ENCODE measurements around the gene JUP.

GRCh38 chr17:41806685-41807445, 20.4 kb upstream of the JUP start:
- TF ChIP-seq ZFP30 (CRISPR knock-in tag; IDR thresholded peaks at IDR 0.05) (no peak), ZC3H10 (CRISPR knock-in tag; IDR thresholded peaks at IDR 0.05) (no peak), CSDC2 (CRISPR knock-in tag; IDR thresholded peaks at IDR 0.05) (no peak), CREB5 (CRISPR knock-in tag; IDR thresholded peaks at IDR 0.05; ENCODE audit: low read depth) (no peak), RARB (CRISPR knock-in tag; IDR thresholded peaks at IDR 0.05) (no peak), TOX (CRISPR knock-in tag; IDR thresholded peaks at IDR 0.05; ENCODE audit: borderline replicate concordance) (no peak), CSRNP3 (CRISPR knock-in tag; IDR thresholded peaks at IDR 0.05) (no peak), PPARA (CRISPR knock-in tag; IDR thresholded peaks at IDR 0.05; ENCODE audit: borderline replicate concordance) (no peak), BACH2 (CRISPR knock-in tag; IDR thresholded peaks at IDR 0.05; ENCODE audit: borderline replicate concordance) (no peak), ISL1 (CRISPR knock-in tag; IDR thresholded peaks at IDR 0.05) (no peak), GLIS3 (CRISPR knock-in tag; IDR thresholded peaks at IDR 0.05) (no peak), TSHZ2 (CRISPR knock-in tag; IDR thresholded peaks at IDR 0.05) (no peak), PATZ1 (CRISPR knock-in tag; IDR thresholded peaks at IDR 0.05; ENCODE audit: borderline replicate concordance) (no peak), ZNF565 (CRISPR knock-in tag; conservative IDR thresholded peaks at IDR 0.05; ENCODE audit: low read depth) (no peak)
